Measurements from ENCODE around the gene TIAM2. TPM values are rescaled to one million over a fixed set of nuclear protein-coding genes. Genes with fewer than 3 reads are reported as not detected.
"Not testable (repeated sequence)": the region's sequence is repeated elsewhere in the genome, so short reads cannot be mapped to it uniquely, and the experiment has no call there.

TIAM2 gene
- total and polyA plus RNA-seq, 8 donors, result 2.0 to 9.2 (median 3.4) TPM

DNA sequence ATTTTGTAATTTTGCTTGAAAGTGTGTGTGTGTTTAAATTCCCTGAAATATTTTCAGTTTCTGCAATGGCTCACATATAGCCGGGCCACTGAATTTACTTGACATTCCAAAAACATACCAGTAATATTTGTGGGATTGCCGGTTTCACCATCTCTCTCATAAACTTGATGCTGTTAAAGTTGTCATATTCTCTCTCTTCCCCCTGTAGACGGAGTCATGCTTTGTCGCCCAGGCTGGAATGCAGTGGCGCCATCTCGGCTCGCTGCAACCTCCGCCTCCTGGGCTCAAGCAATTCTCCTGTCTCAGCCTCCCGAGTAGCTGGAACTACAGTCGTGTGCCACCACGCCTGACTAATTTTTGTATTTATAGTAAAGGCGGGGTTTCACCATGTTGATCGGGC lies 122.1 kb downstream of the TIAM2 start:
- Histone ChIP-seq H3K27ac (no peak overlapping the region), H3K27me3 (no peaks in the 10 kb centered on the region), H3K4me1 (no peaks in the 10 kb centered on the region), H3K4me3 (no peak overlapping the region), H3K36me3 (no peaks in the 10 kb centered on the region), H3K9me3 (no peaks in the 10 kb centered on the region)
- DNase-seq (no peak), FAIRE-seq (no peak), ATAC-seq (no peak)
- TF ChIP-seq, protein P1, sequence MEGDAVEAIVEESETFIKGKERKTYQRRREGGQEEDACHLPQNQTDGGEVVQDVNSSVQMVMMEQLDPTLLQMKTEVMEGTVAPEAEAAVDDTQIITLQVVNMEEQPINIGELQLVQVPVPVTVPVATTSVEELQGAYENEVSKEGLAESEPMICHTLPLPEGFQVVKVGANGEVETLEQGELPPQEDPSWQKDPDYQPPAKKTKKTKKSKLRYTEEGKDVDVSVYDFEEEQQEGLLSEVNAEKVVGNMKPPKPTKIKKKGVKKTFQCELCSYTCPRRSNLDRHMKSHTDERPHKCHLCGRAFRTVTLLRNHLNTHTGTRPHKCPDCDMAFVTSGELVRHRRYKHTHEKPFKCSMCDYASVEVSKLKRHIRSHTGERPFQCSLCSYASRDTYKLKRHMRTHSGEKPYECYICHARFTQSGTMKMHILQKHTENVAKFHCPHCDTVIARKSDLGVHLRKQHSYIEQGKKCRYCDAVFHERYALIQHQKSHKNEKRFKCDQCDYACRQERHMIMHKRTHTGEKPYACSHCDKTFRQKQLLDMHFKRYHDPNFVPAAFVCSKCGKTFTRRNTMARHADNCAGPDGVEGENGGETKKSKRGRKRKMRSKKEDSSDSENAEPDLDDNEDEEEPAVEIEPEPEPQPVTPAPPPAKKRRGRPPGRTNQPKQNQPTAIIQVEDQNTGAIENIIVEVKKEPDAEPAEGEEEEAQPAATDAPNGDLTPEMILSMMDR (IDR thresholded peaks at IDR 0.05), result no peak
- 87 to 93% methylated on average over 13 of the region's 13 CpGs for WGBS, 2 donors
- intact Hi-C loops (cut with DNase I), result no loop called here

DNA sequence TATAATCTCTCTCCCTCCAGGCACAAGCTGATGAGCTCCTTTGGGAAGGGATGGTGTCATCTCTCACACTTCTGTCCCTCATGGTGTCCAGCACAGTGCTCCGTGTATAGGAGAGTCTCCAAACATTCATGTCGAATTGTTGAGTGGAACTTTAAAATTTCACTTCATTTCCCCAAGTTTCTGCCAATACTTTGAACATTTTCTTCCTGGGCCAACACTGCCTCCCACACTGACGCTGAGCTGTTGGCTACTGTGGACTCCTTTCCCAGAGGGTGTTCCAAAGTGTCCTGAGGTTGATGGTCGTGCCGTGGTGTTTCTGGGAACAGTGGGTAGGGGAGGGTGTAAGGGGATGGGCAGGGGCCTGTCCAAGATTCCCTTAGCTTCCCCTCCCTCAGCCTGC lies 122.7 kb downstream of the TIAM2 start:
- FAIRE-seq (no peak), ATAC-seq (no peak)
- intact Hi-C loops (cut with DNase I), result no loop called here

DNA sequence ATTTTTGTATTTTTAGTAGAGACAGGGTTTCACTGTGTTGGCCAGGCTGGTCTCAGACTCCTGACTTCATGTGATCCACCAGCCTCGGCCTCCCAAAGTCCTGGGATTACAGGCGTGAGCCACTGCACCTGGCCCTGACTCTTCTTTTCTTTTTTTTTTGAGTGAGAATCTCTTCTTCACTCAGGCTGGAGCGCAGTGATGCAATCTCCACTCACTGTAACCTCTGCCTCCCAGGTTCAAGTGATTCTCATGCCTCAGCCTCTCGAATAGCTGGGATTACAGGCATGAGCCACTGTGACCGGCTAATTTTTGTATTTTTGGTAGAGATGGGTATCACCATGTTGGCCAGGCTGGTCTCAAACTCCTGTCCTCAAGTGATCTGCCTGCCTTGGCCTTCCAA lies 124.1 kb downstream of the TIAM2 start:
- H3K27ac ChIP-seq; H3K4me3 ChIP-seq; H3K36me3 ChIP-seq; H3K4me1 ChIP-seq; DNase-seq; intact Hi-C loops (cut with DNase I); FAIRE-seq; ATAC-seq; H3K27me3 ChIP-seq; H3K9me3 ChIP-seq: not testable (repeated sequence)
- WGBS, 2 donors, result 94 to 97% methylated on average over 5 of the region's 5 CpGs

More for the DNA sequence above, 122.7 kb downstream of the TIAM2 start:
- DNase-seq, result no peak
- Histone ChIP-seq H3K9me3 (no peaks in the 10 kb centered on the region), H3K4me1 (no peaks in the 10 kb centered on the region), H3K36me3 (no peaks in the 10 kb centered on the region), H3K27ac (no peak overlapping the region), H3K4me3 (no peak overlapping the region), H3K27me3 (no peaks in the 10 kb centered on the region)
- TF ChIP-seq, protein P1 (IDR thresholded peaks at IDR 0.05), result no peak
- WGBS, 2 donors, result 69 to 94% methylated on average over 5 of the region's 5 CpGs

DNA sequence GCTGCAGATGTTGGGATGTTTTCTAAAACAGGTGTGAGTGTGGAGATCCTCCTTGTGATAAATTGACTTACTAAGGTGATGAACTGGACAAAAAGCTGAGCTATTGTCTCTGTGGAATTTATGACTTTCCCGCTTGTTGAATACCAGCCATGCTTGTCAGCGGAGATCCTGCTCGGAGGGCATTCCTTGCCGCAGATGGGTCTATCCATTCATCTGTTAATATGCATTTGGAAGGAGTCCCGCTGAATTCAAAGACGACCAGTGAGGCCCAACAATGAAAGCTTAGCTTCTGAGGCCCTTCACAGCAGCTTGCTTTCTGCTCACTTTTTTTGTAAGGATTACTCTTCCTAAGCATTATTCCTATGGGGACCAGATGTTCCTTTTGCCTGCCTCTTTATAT lies 124.9 kb downstream of the TIAM2 start:
- FAIRE-seq (no peak), ATAC-seq (no peak), DNase-seq (no peak)
- WGBS, 2 donors, result 77 to 87% methylated on average over 6 of the region's 6 CpGs
- no peaks in the 10 kb centered on the region for H3K36me3 ChIP-seq
- no peak overlapping the region for H3K27ac ChIP-seq
- no peak overlapping the region for H3K4me3 ChIP-seq
- intact Hi-C loops (cut with DNase I), result no loop called here
- H3K4me1 ChIP-seq, result no peaks in the 10 kb centered on the region
- no peaks in the 10 kb centered on the region for H3K9me3 ChIP-seq
- H3K27me3 ChIP-seq, result no peaks in the 10 kb centered on the region
- TF ChIP-seq, protein P1 (IDR thresholded peaks at IDR 0.05), result no peak

DNA sequence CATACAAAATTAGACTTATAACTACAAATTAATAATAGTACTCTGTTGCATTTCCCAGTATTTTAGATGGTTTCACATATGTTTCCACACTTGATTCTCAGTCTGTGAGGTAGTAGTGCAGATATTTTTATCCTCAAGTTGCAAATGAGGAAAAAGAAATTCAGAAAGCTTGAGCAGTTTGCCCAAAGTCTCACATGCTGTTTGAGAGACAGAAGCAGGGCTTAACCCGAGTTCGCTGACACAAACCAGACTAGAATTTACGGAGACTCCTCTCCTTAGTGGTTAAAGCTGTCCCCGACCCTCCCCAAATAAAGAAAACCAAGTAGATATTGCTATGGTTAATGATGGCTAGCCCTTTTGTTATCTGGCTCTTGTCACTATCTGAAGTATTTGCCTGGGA lies 126.2 kb downstream of the TIAM2 start:
- Histone ChIP-seq H3K4me1 (no peaks in the 10 kb centered on the region), H3K36me3 (no peaks in the 10 kb centered on the region), H3K4me3 (no peak overlapping the region), H3K27me3 (no peaks in the 10 kb centered on the region), H3K27ac (no peak overlapping the region), H3K9me3 (no peaks in the 10 kb centered on the region)
- WGBS, 2 donors, result 67 to 82% methylated on average over 4 of the region's 4 CpGs
- intact Hi-C loops (cut with DNase I), result no loop called here
- ATAC-seq (no peak), FAIRE-seq (no peak), DNase-seq (no peak)
- TF ChIP-seq, protein P1 (IDR thresholded peaks at IDR 0.05), result no peak

DNA sequence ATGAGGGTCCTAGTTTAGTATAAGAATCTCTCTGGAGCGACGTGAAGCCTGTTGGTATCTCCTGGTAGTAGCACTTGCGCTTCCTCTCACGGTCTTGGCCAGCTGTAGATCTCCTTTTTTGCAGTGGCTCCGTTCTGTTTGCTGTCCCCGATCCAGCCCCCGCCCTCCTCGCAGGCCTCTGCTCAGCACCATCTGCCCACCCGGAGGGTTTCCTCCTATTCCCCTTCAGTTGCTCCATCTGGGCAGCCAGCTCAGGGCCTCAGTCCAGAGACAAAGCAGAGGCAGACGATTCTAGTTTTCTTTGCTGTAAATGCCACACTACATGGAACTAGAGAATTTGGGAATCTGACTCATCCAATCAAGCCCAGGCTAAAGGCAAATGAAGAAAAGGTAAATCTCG lies 126.6 kb downstream of the TIAM2 start:
- H3K4me1 ChIP-seq, result no peaks in the 10 kb centered on the region
- H3K4me3 ChIP-seq, result no peak overlapping the region
- FAIRE-seq (no peak), DNase-seq (no peak), ATAC-seq (no peak)
- H3K27ac ChIP-seq, result no peak overlapping the region
- WGBS, 2 donors, result 54 to 56% methylated on average over 11 of the region's 11 CpGs
- H3K36me3 ChIP-seq, result no peaks in the 10 kb centered on the region
- intact Hi-C loops (cut with DNase I), result no loop called here
- H3K27me3 ChIP-seq, result no peaks in the 10 kb centered on the region
- TF ChIP-seq, protein P1 (IDR thresholded peaks at IDR 0.05), result no peak
- H3K9me3 ChIP-seq, result no peaks in the 10 kb centered on the region

All from pancreas (tissue), 10 donors.